Retina (tissue), 1 donor: ENCODE results near the gene NTSR1.

ENCODE experiments used
- DNase-seq: peaks from one replicate; pipeline ENCODE4 v3.0.0-alpha.2; 2016

Gene NTSR1

DNA sequence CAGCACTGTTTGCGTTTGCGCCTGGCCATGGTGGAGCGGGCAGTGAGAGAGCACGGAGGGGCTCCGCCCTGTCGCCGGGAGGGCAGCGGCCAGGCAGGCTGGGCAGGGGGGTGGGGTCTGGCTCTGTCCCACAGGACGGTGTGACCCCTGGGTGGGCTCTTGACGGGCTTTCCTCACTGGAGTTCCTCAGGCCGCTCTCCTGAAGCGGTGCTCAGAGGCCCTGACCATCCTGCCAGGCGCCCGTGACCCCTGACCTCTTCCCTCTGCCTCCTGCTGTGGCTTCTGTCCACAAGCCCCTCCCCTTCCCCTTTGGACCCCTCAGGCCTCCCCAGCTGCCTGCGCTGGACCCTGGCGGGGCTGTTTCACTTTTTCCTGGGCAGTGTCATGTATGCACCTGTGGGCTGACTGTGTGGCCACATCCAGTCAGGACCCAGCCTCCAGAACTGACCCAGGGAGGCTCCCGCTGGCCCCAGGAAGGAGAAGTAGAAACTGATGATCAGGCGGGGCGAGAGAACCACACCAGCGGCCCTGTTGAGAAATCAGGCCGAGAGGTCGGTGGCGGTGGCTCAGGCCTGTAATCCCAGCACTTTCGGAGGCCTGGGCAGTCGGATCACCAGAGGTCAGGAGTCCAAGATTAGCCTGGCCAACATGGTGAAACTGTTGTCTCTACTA, 97.2 kb downstream of the NTSR1 start:
- DNase-seq = no peak

DNA sequence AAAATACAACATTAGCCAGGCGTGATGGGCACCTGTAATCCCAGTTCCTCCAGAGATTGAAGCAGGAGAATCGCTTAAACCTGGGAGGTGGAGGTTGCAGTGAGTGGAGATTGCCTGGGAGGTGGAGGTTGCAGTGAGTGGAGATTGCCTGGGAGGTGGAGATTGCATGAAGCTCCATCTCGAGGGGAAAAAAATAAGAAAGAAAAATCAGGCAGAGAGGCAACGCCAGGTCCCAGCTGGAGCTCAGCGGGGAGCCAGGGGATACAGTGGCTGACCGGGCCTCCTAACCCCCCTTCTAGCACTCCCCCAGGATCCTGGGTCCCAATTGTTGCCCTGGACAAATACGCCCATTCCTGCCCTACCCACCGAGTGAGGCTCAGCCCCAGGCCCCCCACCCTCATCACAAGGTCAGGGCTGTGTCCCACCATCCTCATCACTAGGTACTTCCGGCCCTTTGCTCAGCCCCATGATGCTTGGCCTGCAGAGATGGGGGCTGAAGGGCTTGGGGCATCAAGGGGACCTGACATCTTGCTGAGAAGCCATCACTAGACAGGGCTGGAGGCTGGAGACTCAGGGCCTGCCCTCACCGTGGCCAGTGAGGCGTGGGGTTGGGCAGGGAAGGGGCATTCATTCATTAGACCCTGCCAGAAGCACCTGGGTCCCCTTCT, 97.9 kb downstream of the NTSR1 start:
- DNase-seq = no peak

DNA sequence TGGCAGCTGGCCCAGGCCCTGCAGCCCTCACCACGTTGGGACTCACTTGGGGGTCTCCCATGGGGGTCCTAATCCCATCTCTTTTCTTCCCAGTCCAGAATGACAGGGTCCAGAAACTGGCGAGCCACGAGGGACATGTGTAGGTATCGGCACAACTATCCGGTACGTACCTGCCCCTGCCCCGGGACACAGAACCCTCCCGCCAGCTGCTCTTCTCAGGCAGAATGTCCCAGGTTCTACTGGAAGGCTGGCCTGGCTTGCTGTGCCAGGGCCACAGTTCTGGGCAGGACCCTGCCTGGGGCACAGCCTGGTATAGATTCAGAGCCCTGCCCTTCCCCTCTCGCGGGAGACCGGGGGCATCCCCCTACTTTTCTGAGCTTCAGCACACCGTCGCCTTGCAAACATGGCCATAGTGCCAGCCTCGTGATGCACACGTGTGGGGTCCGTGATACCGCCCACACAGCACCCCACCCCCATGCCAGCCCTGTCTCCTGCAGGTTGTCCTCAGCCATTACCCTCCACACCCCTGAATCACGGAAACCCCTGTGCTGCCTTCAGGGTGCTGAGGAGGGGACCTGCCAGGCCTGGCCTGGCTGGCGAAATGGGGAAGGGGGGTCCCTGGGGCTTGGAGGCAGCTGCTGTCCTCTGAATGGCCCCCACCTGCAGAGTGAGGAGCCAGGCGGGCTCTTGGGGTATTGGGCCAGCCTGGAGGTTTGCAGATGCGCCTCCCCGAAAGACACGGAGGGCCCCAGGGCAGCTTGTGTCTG, 99.0 kb downstream of the NTSR1 start:
- DNase-seq = no peak

DNA sequence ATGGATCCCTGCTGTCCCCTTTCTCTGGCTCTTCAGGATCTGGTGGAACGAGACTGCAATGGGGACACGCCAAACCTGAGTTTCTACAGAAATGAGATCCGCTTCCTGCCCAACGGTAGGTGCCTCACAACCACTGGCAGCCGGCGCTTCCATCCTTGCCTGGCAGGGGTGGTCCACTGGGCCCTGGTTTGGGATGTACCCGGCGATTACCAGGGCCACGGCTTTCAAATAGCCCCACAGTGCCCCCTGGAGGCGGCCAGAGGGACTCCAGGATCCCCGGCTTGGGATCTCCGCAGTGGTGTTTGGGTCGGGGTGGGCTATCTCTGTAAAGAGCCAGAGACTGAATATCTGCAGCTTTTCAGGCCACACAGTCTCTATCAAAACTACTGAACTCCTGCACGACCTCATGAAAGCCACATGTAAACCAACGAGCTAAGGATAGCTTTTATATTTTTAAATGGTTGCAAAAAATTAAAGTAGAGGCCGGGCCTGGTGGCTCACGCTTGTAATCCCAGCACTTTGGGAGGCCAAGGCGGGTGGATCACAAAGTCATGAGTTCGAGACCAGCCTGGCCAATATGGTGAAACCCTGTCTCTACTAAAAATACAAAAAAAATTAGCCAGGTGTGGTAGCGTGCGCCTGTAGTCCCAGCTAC, 99.7 kb downstream of the NTSR1 start:
- DNase-seq = peak; percentile 87

DNA sequence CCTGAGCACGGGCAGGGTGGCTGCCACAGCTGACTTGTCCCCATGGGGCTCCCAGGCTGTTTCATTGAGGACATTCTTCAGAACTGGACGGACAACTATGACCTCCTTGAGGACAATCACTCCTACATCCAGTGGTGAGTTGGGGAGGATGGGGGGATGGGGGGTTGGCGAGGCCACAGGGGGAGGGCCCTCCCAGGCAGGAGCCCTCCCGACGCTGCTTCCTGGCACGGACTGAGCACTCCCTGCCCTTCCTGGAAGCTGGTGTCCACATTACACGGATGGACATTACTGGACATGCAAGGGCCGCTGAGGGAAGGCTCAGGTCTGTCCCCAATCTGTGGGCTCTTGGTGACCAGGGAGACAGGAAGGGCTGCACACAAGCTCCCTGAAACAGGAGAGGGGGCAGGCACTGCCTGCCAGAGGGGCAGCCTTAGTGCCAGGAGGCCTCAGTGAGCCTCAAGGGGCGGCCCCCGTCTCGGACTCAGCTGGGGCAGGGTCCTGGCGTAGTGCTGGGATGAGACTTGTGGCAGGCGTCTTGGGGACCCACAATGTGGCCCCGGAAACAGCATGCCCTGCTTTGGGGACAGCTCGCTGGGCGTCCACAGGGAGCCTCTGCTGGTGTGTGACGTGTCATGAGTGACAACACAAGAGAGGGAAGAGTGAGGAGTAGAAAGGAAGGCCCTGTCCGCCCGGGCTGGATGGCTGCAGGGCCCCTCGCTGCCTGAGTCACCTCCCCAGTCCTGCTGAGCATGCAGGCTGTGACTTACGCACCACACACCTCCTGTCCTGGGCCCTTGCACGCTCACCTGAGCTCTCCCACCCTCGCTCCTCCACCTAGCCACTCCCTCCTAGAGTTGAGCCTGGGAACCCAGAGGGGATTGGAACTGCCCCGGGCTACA, 101.1 kb downstream of the NTSR1 start:
- no peak for DNase-seq

DNA sequence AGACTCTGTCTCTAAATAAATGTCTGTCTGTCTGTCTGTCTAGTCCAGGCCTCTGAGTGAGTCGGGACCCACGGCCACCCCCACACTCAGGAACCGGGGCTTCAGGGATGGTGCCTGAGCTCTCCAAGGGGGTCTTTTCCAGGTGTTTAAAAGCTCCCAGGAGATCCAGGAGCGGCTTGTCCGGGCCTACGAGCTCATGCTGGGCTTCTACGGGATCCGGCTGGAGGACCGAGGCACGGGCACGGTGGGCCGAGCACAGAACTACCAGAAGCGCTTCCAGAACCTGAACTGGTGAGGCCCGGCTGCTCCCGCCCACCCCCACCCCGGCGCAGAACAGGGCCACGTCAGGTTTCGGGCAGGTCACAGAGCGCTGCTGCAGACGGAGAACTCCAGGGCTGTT, 102.7 kb downstream of the NTSR1 start:
- DNase-seq = no peak

DNA sequence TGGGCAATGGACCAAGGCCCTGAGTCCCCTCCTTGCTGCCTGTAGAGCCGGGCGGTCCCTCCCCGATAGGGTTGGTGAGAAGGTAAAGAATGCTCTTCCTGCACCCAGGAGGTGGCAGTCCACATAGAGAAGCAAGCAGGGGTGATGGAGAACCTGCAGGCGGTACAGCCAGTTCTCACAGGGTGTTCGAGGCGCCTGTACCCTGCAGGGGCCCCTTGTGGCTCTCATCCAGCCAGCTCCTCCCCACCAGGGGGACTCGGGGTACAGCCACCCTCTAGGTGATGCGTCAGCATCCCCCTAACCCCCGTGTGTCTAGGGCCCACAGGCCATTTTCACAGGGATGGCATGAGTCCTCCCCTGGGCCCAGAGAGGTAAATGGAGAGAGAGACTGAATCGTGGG, 103.1 kb downstream of the NTSR1 start:
- DNase-seq = no peak
